ENCODE measurements around the gene RBM14.

DNA sequence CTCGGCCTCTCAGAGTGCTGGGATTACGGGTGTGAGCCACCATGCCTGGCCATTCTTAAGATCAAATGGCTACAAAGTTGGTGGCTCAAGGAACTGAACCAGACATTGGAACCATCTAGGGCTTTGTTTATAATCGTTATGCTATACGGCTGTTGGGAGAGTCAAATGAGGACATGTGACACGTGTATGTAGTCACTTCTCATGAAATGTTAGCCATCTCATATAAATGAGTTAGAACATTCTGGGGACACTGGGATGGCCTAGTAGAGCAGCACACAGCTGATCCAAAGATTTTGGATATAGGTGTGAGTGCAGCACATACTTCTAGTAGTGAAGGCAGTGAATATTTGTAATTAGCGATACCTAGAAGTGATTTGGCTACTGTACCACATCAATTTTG lies 15.5 kb downstream of the RBM14 start:
- TF ChIP-seq ZNF274 (IDR thresholded peaks at IDR 0.05; ENCODE audit: low read depth, low read length) (no peak), SUZ12 (IDR thresholded peaks at IDR 0.05; ENCODE audit: extremely low read depth, insufficient read depth, insufficient read length) (no peak)

All from NT2/D1 (cell line).